T-helper 22 cell (primary cell): ENCODE results near the gene EFCAB6.

ENCODE experiments used
- DNase-seq: peaks from one replicate; pipeline ENCODE4 v3.0.0-alpha.2; 2020; ENCODE audit warnings: low read depth

The EFCAB6 gene

DNA sequence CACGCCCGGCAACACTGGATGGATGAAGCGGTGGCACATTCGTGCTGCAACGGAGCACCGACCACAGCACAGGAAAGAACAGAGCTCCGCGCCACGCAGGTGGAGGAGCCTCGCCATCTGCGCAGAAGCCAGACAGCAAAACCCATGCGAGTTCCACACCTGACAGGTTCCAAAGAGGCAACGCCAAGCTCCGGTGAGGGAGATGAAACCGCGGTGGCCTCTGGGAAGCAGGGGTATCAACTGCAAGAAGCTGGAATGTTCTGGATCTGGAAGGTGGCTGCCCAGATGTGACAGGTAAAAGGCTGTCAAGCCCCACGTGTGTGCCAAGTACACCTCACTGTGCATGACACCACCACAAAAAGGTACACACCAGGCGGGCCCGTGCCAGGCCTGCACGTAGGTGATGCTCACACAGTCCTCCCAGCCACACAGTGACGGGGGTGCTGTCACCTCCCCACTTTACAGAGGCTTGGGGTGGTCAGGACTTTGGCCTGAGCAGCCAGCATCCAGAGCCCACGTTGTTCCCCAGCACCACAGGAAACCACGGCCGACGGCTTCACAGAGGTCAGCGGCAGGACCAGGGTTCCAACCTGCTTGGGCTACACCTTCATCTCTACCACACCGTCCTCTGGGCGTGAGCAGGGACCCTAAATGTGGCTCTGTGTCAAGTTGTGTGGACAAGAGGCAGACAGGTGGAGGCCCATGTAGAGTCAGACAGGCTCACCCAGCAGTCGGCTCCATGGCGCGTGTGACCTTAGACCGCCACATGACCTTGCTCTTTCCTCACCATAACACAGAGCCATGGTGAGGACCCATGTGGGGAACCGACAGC lies 19.7 kb upstream of the EFCAB6 start:
- DNase-seq = no peak

DNA sequence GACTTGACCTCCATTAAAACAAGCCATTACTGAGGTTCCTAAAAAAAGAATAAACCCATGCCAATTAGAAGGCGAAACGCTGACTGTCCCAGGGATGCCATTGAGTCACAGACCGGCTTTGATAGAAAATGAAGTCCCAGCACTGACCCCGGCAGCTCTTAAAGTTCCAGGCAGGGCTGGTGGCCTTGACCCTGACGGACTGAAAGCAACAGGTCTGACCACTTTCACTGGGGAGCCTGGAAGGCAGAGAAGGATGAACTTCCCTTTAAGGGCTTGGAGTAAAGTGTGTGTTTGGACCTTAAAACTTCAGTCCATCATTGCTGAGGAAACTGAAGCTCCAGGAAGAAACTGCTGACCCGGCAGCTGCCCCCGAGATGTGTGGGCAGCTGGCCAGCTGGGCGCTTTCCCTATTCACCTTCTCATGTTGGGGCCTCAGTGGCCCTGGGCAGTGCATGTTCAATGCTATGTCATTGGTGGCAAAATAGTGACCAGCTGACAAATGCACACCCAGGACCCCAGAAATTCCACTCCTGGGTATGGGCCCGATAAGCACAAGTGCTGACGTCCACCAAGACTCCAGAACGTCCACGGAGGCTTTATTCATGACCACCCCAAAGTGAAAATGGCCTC lies 18.9 kb upstream of the EFCAB6 start:
- no peak for DNase-seq

DNA sequence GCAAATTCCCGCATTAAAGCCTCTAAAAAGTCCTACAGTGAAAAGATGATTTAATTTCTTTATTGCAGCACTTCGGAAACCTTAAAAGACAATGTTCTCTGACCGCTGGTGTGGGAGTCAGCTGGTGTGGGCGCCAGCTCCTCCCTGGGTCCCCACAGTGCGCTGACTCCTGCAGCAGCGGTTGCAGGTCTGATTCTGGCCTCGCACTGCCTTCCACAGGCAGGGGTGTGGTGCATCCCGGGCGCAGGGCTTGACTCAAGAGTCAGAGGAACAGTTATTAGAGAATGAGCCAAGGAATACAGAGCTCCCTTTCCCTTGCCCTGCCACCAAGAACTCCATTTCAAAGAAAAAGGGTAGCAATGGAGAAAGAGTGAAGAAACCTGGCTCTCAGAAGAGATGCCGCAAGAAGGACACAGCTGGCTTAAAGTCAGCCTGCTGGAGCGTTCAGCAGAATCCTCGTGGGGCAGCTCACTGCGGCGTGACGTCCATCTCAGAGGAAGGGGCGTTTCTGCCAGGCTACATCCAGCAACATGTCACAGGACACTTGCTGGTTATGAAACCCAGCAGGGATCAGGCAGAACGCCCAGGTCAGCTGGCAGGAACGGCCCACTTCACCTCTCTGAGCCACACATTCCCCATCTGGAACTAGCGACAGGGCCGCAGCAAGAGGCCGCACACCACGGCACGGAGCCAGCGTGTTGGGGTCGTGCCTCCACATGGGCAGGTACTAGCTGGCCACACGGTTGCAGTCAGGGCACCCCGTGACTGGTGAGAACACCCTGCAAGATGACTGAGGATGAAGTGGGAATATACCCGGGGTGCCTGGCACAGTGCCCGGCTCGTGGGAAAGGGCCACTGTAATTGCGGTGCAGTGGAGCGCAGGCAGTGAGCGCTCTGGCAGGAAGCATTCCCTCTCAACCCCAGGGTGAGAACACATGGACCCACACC lies 18.1 kb upstream of the EFCAB6 start:
- DNase-seq = no peak

DNA sequence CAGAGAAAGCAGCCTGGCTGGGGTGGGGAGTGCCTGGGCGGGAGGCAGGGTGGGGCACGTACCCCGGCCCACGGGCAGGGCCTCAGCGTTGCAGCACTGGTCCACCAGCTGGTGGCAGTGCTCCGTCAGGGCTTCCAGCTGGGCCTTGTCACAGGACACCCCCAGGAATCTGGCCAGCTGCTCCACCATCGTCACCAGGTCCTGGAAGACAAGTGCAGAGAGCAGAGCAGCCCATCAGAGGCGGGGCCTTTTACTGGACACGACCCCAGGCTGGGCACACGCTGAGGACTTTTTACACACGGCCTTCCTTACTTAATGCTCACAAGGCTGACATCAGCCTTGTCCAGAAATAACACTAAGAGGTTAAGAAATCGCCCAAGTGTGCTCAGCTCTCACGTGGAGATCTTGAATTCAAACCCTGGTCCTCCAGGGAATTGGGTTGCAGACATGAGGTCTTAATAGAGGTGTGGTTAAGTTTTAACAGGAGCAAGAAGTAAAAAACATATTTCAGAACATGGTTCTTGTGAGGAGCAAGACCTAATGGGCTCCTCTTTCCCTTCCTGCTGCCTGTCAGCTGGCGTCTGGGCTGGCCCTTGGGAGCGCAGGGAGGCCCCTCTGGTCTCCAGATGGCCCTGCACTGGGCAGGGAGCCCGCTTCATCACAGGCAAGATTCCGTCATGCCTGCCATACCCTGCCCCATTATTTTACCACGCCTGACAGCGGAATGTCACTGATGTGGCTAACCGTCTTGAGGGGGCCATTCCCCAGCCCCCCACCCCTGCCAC lies 17.1 kb upstream of the EFCAB6 start:
- DNase-seq = no peak

DNA sequence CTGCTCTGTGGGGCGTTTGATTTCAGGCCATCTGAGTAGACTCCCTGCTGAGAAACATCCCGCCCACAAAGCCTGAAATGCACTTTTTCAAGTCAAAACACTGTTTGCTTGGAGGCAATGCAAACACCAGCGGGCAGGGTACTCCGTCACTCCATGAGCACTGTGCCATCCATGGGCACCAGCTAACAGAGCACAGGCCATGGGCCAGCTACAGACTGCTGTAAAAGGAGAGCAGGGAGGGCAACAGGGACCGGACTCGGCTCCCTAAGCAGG lies 16.6 kb upstream of the EFCAB6 start:
- no peak for DNase-seq

DNA sequence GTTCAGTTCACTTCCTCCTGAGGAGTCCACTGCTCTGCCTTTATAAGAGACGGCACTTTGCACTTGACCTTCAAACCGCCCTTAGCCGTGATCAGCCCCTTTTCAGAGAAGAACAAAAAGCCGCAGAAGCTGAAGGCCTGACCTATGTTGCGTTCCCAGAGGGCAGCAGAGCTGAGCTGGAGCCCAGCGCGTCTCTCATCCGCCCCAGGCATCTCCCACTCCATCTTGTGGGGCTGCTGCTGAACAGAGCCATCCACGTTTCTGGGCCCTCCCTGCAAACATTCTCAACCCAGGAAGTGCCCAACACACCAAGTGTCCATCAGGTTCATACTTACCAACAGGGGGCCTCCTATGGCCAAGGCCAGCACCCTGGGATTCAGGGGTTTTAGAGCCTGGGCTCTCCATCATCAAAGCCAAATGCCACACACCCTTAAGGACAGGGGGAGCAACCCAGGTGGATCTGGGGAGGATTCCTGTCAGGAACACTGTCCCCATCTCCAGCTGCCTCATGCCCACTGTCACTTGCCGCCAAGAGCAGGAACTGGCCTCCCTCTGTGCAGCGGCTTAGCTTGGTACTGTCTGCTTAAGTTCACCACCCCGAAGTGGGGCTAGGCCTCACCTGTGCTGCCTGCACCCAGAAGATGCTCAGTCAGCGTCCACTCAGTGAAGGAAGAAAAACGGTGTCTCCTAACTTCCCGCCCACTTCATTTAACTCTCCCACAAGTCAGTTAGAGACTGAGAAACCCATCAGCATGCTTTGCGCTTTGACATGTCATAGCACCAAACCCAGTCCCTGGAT lies 16.0 kb upstream of the EFCAB6 start:
- DNase-seq = no peak

DNA sequence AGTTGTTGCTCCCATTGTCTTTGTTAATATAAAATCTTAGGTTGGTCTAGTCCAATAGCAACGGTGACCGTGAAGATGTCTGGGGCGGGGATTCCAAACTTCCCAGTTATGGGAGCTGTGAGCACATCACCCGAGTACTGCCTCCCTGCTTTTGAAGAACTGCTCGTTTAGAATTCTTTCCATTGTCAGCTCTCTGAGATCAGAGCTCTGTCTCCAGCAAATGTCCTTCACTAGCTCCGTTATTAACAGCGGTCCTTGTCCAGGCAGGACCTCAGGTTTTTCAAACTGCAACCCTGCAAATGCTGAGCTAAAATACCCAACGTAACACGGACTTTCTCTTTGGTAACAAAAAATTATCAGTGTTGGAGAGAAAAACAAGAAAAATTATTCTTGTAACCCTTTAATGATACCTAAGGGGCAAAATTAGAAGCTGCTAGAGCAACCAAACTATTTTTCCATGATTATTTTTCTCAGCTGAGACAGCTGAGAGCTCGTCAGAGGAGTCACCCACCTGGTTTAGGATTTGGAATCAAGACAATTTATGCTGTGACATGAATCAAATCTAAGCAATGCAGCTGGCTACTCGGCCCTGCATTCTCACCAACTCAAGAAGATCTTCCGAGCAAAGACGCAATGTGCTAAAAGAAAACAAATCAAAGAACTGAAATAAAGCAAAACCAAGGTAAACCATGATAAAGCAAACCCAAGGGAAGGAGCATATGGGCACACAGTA lies 15.1 kb upstream of the EFCAB6 start:
- no peak for DNase-seq

DNA sequence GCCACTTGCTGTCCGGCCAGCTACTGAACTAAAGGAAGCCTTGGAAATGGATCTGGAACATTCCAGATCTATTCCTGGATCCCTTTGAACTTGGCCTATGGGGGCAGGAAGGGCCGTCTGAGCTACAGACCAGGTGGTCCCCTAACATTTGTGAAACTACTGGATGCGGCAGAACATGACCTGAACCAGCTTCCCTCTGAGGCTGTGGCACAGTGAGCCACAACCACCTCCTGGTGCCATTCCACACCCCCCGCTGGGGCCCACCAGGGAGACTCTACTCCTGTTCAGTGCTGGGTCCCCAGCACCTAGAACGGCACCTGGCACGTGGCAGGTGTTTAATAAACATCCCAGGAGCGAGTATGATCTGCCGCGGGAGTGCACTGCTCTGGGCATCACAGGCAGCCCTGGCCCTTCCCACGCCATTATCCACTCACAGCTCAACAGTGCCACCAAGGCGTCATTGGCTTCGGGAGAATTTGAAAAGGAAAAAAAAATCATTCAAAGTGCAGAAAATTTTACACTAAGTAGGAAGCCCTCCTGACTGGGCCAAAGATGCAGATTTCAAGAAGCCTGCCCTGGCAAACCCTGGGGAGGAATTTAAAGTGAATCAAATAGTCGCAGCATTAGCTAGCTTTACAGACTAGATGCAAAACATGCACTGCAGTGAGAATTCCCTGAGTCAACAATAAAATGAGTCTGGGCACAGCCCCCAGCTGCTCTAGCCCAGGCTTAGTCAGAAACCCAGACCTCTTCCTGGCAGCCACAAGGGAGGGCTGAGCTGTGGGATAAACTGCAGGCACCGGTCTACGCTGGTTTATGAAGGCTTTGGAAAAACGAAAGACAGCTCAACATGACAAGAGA lies 14.3 kb upstream of the EFCAB6 start:
- no peak for DNase-seq

DNA sequence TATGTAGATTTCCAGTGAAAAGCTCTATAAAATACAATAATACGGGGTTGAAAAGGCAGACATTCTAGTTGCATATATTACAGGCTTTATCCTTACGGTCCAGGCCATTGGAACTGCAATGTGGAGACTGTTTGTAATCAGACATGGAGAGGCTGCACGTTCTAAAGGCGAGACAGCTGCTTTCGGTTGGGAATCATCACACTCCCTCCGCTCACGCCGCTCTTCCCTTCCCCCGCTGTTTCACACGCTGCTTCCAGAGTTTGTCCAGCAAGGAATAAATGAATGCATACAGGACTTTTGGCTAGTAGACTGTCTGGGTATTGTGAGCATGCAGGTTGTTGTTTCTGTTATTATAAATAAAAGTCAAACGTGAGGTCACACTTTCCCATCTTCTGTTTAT lies 13.5 kb upstream of the EFCAB6 start:
- DNase-seq = no peak

DNA sequence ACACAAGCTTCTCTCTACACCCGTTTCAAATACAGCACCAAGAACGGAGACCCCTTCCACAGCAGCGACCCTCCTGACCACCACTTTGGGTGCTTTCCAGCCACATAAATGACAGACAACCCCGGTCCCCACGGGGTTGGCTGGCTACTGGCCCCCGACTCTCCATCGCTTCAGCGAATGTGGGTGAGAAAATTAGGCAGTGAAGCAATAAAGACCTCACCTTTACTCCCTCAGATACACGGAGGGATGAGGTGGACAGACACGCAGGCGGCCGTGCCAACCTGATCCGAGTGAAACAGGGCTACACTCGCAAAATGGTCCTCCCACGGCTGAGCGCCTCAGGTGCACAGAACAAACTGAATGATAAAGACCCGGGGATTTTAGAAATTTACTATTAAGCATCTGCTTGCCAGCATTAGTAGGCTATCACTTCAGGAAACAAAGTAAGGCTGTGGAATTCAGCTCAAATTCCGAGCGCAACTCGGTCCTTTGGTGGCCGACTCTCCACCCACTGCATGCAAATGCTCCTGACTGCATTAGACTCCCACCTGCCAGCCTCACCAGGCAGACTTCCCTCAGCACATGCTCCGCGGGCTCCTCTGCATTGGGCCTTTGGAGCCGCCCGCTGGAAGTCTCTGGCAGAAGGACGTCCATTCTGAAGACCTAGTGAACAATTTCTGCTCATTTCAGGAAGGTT lies 12.8 kb upstream of the EFCAB6 start:
- DNase-seq = no peak

DNA sequence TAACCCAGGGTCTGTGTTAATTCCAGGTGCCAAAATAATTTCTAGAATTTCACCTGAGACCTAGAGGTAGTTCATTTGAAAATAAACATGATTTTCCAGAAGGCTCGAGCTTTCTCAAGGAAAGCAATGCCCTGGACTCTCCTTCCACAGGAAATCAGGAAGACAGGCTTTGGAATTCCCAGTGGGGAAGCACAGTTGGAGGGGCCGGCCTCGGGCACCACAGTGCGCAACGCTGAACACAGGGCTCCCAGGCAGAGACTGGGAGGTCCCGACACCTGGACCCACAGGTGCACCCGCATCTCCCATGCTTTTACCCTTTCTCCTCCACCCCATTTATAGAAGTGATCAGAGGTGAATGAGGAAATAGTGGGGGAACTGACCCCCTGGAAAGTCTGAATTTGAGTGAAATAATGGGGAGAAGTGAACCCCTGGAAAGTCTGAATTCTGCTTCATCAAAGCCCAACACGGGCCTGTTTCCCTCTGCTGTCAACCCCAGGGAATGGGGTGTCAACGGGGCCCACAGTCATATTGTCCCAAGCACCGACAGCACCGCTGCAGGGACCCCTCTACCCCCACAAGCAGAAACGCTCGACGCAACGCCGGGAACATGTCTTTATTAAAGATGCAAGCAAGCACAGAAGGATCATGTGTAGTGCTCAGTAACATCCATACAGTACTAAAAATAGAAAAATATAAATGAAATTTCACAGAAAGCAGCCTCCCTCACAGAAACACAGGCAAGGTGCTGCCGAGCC lies 12.0 kb upstream of the EFCAB6 start:
- no peak for DNase-seq

DNA sequence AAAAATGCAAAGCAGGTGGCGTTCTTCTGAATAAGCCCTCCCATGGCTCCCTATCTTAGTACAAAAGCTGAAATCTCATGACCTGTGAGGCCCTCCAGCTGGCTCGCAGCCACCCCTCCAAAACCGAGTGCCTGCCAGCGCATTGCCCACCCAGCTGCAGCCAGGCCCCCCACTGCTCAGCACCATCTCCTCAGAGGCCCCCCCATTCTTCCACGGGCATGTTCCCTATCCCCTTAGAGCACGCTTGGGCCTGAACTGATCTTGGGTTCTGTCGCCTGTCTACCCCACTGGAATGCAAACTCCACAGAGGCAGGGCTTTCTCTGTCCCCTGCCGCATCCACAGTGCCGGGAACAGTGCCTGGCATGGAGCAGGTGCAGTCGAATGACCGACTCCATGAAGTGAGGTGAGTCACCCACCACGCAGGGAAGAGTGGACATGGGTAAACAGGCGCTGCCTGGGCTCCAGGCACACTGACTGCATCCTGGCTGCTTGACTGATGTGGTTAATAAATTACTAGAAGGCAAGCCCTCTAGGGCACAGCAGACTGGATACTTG lies 11.3 kb upstream of the EFCAB6 start:
- no peak for DNase-seq

DNA sequence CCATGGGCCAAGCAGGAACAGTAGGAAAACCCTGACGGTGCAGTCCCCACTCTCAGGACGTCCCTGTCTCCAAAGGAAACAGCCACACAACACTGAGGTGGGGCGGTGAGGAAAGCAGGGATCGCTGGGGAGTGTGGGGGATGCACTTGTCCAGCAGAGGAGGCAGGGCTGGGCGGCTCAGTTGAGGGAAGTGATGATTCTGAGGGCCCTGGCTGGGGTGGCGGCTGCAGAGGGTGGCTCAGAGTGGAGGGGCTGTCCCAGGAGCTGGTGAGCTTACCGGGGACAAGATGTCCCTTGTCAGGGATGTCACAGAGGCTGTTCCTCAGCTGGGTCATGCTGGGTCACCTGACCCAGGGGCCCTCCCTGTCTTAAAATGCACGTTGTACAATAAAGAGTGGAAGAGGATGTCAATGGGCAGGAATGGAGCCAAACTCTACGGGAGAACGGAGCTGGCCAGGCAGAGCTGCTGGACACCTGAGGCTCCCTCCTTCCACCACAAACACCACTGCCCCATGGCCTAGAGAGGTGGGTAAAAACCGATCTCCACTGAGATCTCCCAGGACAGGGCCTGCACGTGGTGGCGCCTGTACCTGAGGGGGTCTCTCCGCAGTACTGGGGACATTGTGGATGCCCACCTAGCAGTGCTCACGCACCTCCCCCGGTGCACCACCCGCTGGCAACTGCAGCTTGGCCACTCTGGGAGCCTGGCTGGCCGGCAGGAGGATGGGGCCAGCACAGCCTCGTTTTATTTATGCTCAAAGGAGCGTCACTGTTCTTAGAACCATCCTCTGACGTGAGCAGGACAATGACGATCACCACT lies 9.7 kb upstream of the EFCAB6 start:
- DNase-seq = no peak

DNA sequence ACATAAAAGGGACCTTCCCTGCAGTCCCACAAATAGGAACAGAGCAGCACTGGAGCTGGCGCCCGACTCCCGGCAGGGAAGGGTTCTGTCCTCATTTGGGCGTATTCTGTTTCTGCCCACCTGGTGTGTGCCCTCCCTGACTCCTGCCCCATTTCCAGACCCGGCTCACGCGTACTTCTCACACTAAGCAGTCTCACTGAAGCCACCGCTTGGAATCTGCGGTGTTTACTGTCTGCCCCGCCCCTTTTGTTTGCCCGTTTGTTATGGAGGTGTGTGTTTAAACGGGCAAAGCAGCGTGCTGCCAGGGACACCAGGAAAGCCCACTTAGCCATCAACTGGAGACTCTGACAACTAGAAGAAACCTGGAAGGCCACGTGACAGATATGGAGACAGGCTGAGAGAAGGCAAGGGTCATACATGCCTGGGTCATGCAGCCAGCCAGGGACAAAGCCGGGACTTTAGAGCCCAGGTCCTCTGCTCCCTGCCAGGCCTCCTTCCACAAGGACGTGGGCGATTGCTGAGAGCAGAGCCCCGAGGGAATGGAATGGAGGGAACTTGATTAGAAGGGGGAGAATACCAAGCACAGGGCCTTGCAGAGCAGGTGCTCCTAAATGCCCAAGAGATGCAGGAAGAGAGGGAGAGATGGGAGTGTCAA lies 8.7 kb upstream of the EFCAB6 start:
- DNase-seq = no peak

DNA sequence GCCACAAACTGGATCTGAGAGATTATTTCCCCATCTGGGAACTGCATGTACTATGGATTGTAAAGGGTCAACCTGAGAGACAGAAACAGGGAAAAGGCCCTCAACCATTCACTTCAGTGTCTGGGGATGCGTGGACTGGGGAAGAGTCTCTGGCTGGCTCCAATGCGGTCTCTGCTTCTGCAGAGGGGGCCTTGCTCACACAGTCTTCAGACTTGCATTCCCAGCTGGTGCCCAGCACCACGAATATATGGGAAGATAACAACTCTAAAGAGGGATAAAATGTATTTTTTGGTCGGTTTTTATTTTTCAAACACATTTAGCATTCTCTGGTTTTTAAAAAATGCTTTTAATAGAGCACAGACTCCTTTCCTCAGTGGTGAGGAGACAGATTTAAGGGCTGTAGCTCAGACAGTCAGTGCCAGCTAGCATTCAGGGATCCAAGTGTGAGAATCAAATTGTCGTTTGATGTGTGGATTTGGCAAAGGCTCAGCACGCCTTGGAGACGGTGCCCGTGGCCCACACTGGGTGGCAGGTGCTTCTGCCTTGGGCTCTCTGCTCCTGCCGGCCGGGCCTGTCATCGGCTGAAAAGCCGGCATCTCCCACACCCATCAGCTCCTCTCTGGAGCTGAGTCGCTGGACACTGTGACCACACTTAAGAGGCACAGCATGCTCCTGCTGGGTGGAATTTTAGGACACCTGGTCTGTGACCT lies 8.0 kb upstream of the EFCAB6 start:
- no peak for DNase-seq

DNA sequence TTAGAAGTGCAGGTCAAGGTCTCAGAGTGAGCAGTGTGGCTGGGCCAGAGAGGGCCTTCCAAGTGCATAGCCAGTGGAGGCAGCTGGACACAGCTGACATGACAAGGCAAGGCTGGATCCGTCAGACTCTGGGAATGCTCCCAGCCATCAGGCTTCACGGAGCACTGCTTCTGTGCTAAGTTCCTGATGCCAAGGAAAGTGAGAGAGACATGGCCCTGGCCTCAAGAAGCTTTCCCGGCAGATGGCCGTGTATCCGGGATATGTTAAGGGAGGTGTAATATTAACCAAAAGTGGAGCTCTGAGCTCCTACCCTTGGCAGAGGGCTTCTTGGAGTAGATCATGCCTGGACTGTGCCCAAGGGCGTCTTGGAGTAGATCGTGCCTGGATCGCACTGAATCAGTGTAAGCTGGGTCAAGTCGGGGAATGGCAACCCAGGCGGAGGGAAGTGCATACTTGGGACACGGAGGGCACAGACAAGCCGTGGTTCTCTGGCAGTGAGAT lies 7.4 kb upstream of the EFCAB6 start:
- DNase-seq = no peak
